KBM-7 (cell line): ENCODE measurements around the gene ARID5A.
A peak's percentile ranks its signal among the peaks of the same experiment; 100 is the strongest.
"Not testable (repeated sequence)": the region's sequence is repeated elsewhere in the genome, so short reads cannot be mapped to it uniquely, and the experiment has no call there.

Experiments
- DNase-seq: peaks from one replicate; pipeline ENCODE4 v3.0.0-alpha.2; 2015
- in situ Hi-C: fragments of 300-500 bp; cut with MboI; formaldehyde crosslinking; loops from 2 replicates; pipeline ENCODE4 v1.14.3; 2020; ENCODE audit warnings: low sequenced_read_pairs, low pct_unique_long_range_greater_than_20kb, mixed read lengths

ARID5A gene

DNA sequence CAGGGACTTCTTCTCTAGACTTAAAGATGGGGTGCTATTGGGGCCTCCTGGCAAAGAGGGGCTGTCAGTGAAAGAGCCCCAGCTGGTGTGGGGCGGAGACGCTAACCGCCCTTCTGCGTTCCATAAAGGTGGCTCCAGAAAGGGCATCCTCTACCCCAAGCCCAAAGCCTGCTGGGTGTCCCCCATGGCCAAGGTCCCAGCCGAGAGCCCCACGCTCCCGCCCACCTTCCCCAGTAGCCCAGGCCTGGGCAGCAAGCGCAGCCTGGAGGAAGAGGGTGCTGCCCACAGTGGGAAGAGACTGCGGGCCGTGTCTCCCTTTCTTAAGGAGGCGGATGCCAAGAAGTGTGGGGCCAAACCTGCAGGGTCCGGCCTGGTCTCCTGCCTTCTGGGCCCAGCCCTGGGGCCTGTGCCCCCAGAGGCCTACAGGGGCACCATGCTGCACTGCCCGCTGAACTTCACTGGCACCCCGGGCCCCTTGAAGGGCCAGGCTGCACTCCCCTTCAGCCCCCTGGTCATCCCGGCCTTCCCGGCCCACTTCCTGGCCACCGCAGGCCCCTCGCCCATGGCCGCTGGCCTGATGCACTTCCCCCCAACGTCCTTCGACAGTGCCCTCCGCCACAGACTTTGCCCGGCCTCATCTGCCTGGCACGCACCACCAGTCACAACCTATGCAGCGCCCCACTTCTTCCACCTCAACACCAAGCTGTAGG lies 15.2 kb downstream of the ARID5A start:
- no peak for DNase-seq
- in situ Hi-C loops = no loop called here

DNA sequence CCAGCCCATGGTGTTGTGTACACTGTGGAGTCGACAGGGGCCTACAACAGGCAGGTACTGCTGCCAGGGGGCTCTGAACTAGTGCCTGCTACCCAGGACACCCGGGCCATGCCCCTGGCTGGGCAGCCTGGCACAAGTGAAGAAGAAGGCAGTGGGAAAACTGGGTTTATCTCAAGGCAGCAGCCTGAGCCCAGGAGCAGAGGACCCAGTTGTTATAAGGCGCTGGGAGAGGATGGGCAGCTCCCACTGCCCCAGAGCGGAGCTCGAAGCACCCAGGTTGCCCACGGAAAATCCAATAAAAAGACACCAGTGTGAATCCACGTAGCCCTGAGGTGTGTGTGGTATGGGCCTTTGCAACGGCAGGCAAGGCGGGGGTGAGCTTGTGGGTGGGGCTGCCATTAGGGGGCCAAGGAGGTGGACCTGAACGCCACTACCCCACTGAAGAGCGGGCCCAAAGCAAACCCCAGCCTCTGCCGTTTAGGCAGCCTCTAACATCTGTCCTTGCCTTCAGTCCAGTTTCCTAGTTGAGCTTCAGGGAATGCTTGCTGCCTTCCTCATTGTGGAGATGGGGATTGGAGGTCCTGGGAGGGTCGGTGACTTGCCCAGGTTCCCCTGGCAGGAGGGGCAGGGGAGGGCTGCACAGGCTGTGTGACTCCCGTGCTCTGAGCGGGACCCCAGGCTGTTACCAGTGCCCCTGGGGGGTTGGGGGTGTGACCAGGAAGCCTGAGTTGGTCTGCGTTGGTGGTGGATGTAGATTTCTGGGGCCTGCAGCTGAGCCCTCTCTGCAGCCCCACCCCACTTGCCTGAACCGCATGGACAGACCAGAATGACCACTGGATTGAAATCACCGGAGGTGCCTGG lies 16.0 kb downstream of the ARID5A start:
- no peak for DNase-seq
- in situ Hi-C loops = no loop called here

DNA sequence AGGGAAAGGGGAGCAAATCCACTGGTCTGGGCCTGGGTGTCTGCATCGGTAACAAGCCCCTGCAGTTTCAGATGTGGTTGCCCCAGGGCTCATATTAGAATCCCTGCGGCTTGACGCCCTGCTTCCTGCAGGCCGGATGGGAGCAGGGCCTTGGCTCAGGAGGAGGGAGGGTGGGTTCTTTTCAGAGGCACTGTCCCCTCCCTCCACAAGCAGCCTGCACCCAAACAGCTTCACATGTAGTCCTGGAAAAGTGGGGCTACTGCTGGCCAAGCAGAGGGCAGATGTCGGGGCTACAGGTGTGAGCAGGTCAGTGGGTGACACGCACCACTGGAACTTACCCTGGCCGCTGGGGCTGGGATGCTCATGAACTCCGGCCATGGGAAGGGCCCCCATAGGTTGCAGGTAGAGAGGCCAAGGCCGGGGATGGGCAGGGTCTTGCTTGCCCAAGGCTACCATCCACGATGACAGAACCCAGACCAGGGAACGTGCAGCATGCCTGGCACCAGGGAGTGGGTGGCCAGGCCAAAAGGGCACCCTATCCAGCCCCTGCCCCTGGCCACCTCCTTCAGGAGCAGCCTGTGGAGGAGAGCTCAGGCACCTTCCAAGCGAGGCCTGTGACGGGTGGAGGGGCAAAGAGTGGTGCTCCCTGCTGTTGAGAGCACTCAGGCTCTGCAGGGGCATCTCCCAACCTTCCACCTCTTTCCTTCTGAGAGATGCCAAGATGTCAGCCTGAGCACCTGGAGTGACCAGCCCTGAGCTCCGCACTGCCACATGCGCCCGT lies 16.8 kb downstream of the ARID5A start:
- in situ Hi-C loops = no loop called here
- no peak for DNase-seq

DNA sequence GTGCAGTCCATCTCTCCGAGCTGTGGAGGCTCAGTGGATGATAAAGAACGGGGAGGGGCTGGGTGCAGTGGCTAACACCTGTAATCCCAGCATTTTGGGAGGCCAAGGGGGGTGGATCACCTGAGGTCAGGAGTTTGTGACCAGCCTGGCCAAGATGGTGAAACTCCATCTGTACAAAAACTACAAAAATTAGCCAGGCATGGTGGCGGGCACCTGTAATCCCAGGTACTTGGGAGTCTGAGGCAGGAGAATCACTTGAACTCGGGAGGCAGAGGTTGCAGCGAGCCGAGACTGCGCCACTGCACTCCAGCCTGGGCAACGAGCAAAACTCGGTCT lies 17.4 kb downstream of the ARID5A start:
- in situ Hi-C loops, DNase-seq: not testable (repeated sequence)

DNA sequence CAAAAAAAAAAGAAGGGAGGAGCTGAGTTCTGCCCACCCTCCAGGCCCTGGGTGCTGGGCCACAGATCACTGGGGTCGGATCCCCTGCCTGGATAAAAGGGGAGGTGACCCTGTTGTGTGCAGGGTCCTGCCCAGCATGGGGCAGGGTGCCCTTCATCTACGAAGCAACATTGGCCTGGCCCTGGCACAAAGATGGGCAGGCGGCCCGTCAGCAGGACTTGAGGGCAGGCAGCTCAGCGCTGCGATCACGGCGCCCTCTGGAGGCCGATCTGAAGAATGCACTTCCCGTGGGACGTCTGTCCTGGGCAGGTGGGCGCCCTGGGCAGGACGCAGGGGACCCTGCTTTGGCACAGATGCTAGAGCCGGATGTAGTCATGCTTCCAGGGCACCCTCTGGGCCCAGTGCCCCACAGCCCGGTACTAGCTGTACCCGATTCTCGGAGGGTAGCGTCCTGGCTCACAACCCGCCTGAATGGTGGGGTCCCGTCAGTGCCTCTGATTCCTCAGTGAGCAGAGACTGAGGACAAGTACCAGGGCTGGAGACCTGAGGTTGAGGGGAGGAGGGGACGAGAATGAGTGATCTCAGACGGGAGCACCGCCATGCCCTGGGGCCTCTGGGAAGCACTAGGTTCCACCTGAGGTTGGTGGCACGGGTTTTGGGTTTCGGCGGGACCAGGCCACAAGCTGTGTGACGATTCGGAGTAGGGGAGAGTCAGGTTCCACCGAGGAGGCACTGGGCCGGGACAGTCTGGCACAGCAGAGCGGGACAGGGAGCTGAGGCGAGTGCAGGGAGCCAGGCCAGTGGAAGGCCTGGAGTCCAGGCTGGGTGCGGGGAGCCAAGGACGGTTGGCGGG lies 18.0 kb downstream of the ARID5A start:
- DNase-seq = peak; percentile 73
- in situ Hi-C loops = no loop called here

DNA sequence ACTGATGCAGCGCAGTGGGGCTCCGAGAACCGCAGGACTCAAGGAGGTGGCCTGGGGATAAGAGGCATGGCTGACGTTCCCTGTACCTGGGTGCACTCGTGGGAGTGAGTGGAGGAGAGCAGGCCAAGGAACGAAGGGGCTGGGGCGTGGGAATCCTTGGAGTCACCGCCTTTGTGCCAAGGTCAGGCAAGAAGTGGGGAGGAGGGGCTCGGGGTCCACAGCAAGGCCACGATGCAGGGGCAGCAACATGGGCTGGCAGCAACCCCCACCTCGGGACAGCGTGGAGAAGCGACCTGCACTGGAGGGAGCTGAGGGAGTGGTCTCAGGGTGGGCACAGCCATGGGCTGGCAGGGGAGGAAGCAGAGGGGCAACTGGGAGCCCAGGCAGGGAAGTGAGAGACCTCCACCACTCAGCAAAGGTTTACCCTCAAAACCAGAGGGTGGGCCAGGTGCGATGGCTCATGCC lies 18.6 kb downstream of the ARID5A start:
- in situ Hi-C loops = no loop called here
- DNase-seq = no peak

DNA sequence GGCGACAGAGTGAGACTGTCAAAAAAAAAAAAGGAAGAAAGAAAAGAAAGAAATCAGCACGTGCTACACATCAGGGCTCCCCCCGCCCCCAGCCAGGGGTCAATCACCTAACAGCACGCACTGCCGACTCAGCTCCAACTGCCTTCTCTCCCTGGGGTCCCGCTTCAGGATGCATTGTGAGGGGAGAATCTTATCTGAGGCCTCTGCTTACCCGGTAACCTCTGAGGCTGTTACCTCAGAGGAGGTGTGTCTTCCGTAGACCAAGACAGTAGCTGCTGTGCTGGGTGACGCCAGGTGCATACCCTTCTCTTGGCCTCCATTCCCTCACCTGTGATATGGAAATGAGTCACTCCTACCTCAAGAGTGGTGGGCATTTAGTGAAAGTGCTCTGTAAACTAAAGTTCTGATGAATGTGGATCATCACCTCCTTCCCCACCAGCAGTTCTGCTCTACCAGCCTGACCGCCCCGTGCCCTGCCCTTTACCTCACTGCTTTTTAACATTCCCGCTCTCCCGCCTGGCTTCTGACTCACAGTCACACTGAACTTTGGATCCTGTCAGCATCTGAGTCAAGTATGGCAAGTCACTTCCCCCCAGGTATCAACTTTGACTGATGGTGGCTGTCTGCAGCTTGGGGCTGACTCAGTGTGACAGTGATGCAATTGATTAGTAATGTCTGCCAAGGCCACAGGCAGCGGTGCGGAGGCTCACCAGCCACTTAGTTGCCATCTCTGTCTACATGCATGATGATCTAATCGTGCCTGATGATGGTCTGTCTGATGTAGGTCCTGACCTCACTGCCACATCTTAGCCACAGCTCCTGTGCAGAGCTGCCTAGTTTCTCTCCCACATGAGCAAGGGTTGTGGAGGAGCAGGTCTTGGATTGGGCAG lies 20.1 kb downstream of the ARID5A start:
- peak; percentile 11 for DNase-seq
- in situ Hi-C loops = no loop called here

DNA sequence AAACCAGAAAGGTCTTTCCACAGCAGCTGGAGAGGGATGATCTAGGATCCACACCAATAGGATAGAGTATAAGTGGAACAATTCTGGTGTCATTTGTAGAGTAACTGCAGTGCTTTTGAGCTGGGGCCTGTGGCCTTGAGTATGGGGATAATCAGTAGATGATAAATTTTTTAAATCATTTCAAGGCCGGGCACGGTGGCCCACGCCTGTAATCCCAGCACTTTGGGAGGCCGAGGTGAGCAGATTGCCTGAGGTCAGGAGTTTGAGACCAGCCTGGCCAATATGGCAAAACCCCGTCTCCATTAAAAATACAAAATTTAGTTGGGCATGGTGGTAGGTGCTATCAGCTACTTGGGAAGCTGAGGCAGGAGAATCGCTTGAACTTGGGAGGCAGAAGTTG lies 20.9 kb downstream of the ARID5A start:
- DNase-seq, in situ Hi-C loops: not testable (repeated sequence)

DNA sequence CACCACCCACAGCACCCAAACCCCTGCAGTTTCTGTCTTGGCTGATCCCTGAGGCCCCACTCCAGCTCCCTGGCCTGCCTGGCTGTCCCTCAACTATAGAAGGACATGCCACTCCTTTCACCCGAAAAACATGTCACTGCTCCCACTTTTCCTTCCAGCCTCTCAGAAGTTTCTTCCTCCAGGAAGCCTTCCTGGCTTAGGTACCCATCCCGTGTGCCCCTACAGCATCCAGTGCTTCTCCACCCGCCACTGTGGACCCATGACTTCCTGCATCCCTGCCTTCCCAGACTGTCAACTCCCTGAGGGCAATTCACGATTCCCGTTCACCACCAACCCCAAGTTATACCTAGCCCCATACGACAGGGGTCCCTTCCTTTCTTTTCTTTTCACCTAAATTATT lies 21.5 kb downstream of the ARID5A start:
- no peak for DNase-seq
- in situ Hi-C loops = no loop called here

DNA sequence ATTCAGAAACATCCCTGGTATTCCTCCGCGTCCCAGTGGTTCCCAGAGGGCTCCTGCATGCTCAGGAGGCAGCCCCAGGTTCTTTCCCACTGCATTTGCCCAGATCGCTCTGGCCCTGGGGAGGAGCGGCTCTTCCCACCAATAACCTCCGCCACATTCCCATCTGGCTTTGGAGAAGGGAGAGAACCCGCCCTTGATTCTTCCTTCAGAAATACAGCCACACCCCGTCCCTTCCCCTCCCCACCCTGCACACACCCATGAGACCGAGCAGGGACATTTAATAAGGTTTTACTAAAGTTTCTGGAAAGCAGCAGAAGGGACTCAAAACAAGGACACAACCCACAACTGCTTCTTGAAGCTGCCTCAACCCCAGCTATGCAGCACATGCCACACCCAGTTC lies 21.9 kb downstream of the ARID5A start:
- in situ Hi-C loops = no loop called here
- DNase-seq = no peak

DNA sequence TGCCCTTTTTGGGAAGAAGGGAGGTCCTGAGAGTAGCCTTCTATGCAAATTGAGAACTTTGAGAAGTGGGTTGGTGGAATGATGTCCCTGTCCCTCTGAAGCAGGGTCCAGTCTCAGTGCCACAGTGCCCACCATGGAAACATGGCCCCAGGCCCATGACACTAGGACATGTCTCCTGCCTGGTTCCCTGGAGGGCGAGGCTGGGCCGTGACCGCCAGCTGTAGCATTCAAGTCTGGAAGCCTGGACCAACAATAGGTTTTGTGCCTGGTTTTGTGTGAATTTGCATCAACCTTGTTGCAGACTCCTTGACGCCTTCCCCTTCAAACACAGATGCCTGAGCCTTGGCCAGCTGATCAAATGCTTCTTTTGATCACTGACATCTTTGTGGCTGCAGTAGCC lies 27.5 kb downstream of the ARID5A start:
- in situ Hi-C loops = no loop called here
- no peak for DNase-seq

DNA sequence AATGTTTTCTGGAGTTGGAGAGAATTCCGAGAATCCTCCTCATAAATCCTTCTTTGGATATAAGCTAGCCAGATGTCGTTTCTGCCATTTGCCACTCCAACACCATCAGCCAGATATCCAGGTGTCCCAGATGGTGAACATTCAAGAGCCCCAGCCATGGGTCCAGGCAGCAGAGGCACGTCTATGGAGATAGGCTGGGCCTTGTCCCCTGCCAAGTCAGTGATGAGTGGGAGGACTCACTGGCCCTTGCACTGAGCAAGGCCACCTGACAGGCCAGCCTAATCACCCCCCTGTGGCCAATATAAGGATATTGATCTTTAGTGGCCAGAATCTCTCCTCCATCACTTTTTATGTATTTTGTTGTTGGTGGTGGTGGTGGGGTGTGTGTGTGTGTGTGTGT lies 28.0 kb downstream of the ARID5A start:
- in situ Hi-C loops = no loop called here
- no peak for DNase-seq

DNA sequence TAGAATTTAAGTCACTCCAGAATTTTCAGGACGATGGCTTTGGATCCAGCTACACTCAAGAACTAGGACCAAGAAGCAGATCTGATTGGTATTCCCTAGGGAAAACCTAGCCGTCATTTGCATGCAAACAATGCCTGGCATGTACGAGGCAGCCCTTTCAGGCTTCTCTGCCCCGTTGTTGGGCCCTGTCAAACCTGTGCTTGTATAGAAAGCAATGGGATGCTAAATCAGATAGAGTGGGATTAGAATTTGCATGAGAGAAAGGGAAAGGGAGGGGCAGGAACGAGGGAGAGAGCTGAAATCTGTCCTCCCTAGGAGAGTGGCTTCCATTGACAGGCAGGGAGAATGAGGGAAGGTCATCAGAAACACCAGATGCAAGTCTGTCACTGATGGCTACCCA lies 28.6 kb downstream of the ARID5A start:
- in situ Hi-C loops = no loop called here

DNA sequence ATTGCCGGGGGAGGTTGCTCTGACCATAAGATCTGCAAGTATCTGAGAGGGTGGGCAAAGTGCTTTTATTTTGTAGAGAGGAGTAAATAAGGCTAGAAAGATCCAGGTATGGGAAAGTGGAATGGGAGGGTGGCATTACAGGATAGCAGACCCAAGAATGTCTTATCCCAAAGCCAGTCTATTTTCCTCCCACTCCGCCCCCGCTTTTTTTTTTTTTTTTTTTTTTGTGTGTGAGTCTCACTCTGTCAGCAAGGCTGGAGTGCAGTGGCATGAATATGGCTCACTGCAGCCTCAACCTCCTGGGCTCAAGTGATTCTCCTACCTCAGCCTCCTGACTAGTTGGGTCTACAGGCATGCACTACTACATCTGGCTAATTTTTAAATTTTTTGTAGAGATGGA lies 31.5 kb downstream of the ARID5A start:
- in situ Hi-C loops = no loop called here
- no peak for DNase-seq

More for the DNA sequence above, 28.6 kb downstream of the ARID5A start:
- no peak for DNase-seq

DNA sequence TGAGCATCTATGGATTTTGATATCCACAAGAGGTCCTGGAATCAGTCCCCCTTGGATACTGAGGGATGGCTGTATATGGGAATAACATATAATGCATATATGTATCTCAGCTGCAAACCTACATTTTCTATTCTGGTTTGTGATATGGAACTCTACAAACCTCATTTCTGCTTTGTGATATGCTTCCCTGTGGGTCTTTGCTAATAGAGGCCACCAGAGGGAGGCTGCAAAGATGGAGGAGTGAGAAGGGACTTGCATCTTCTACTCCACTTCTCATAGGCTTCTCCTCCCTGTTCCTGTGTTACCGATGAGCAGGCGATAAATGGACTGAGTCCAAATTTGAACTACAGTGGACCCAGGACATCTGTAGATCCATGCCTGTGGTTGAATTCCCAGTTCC lies 37.8 kb downstream of the ARID5A start:
- DNase-seq = no peak
- in situ Hi-C loops = no loop called here

DNA sequence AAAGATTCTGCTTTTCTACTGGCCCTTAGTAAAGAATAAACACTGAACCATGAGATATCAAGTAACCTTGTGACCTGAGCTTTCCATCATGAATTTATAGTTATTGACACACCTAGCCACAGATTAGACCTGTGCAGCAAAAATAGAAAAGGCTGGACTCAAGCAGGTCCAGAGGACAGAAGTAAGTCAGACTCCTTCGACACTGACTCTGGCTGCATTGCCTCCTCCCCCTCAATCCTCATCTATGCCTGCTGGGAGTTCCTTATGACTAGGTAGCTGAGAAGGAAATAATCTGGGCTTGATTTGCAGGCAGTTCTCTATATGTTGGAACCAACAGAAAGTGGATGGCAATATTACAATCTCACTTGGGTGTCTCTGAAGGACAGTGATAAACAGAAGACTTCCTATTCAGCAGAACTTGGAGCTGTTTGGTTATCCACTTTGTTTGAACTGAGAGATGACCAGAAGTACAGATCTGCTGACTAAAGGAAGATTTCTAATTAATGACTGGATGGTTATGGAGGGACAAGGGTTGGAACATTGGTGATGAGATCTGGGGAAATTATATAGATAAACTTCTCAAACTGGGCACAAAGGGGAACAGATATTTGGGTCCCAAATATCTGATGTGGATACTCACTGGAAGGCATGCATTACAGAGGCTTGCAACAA lies 39.4 kb downstream of the ARID5A start:
- in situ Hi-C loops = no loop called here
- DNase-seq = no peak

DNA sequence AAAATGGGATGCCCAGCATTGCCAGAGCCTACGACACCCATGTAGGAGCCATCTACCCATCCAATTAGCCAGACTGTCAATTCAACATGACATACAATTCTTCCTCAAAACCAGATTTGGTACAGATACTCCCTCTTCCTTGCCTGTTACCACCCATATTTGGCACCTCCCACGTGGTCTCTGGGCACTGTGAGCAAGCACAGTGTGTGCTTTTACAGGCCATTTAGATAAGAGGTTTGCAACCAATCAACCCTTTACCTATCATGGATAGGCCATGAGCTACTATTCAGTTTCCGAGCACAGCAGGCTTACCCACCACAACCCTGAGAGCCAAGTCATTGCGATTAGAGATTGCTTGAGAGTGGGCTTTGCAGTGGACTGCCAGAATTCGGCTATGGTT lies 40.9 kb downstream of the ARID5A start:
- DNase-seq = no peak
- in situ Hi-C loops = no loop called here

DNA sequence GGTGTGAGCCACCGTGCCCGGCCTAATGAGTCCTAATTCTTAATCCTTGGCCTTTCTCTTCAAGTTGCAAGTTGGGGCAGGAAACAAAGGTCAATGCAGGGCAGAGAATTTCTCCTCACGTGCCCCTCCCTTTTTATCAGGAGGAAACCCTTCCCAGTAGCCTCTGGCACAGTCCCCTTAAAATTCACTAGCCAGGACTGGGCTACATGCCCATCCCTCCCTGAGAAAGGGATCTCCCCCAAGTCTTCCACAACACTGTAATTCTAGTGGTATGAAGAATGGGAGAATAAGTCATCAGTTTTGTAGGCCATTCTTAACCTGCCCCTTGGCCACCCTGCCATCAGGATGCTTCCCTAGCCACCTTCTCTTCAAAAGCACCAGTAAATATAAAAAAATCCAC lies 42.2 kb downstream of the ARID5A start:
- in situ Hi-C loops = no loop called here
- DNase-seq = no peak
